Right atrium auricular region (tissue), 2 donors: ENCODE results near the gene TTC21A. TPM values are rescaled to one million over a fixed set of nuclear protein-coding genes. Genes with fewer than 3 reads are reported as not detected.

Experiments used
- DNase-seq: peaks from one replicate; pipeline ENCODE4 v3.0.0-alpha.2; 2019; ENCODE audit warnings: low spot score
- H3K27ac ChIP-seq, 2 donors: fragments of 200-600 bp; sonication (generic); 1 replicate in 1 of 2; 2 replicates in 1 of 2; pipeline ENCODE4 v1.5.1; 2016 to 2019
- H3K27me3 ChIP-seq, 2 donors: fragments of 200-600 bp; sonication (generic); one replicate each; pipeline versions ENCODE4 v1.5.1 to v1.6.0; 2017 to 2019
- H3K36me3 ChIP-seq: fragments of 200-600 bp; sonication (generic); one replicate; pipeline ENCODE4 v1.5.1; 2016
- H3K4me1 ChIP-seq, 2 donors: fragments of 200-600 bp; sonication (generic); one replicate each; pipeline versions ENCODE4 v1.5.1 to v1.6.0; 2017 to 2019
- H3K4me3 ChIP-seq, 2 donors: fragments of 200-600 bp; sonication (generic); 1 replicate in 1 of 2; 2 replicates in 1 of 2; pipeline ENCODE4 v1.5.1; 2017 to 2019; ENCODE audit warnings: mild to moderate bottlenecking in 1 of 2, moderate library complexity in 1 of 2
- H3K9me3 ChIP-seq, 2 donors: fragments of 200-600 bp; sonication (generic); one replicate each; pipeline ENCODE4 v1.5.1; 2019
- total RNA-seq, 2 donors: library from RNA; depleted of rRNA; stranded (reverse); fragments of >200 nt; gene quantifications; one replicate each; pipeline ENCODE4 v1.1.0, GENCODE V29; 2016
- TF ChIP-seq, protein P1 (sequence below), 2 donors: fragments of 200-600 bp; sonication (generic); IDR thresholded peaks; one replicate each; pipeline ENCODE4 v1.5.1; 2019; ENCODE audit warnings: antibody characterized with exemption in 2 of 2

Gene TTC21A
- total RNA-seq, 2 donors from 2014 or later, result 0.85 to 1.8 TPM

- H3K9me3 ChIP-seq, result no peaks in the 10 kb centered on the region
- H3K4me1 ChIP-seq, result peaks cover 0 to 48% of the 10 kb centered on the region in 2 donors
- H3K27ac ChIP-seq, result peak overlapping the region; percentile 92 to 95
- H3K27me3 ChIP-seq, result no peaks in the 10 kb centered on the region
- DNase-seq, result no peak
- TF ChIP-seq, protein P1, sequence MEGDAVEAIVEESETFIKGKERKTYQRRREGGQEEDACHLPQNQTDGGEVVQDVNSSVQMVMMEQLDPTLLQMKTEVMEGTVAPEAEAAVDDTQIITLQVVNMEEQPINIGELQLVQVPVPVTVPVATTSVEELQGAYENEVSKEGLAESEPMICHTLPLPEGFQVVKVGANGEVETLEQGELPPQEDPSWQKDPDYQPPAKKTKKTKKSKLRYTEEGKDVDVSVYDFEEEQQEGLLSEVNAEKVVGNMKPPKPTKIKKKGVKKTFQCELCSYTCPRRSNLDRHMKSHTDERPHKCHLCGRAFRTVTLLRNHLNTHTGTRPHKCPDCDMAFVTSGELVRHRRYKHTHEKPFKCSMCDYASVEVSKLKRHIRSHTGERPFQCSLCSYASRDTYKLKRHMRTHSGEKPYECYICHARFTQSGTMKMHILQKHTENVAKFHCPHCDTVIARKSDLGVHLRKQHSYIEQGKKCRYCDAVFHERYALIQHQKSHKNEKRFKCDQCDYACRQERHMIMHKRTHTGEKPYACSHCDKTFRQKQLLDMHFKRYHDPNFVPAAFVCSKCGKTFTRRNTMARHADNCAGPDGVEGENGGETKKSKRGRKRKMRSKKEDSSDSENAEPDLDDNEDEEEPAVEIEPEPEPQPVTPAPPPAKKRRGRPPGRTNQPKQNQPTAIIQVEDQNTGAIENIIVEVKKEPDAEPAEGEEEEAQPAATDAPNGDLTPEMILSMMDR (IDR thresholded peaks at IDR 0.05), result no peak
- H3K36me3 ChIP-seq, result no peaks in the 10 kb centered on the region
- peak overlapping the region; percentile 84 to 95 for H3K4me3 ChIP-seq
Observed at GRCh38 chr3:39108200-39108710, 775 bp downstream of the TTC21A start.

GRCh38 chr3:39109086-39109485, 1.6 kb downstream of the TTC21A start:
- Histone ChIP-seq H3K27ac (no peak overlapping the region), H3K36me3 (no peaks in the 10 kb centered on the region), H3K27me3 (no peaks in the 10 kb centered on the region), H3K4me1 (peaks cover 0 to 40% of the 10 kb centered on the region in 2 donors), H3K9me3 (no peaks in the 10 kb centered on the region), H3K4me3 (no peak overlapping the region)
- no peak for DNase-seq
- TF ChIP-seq, protein P1 (IDR thresholded peaks at IDR 0.05), result no peak

DNA sequence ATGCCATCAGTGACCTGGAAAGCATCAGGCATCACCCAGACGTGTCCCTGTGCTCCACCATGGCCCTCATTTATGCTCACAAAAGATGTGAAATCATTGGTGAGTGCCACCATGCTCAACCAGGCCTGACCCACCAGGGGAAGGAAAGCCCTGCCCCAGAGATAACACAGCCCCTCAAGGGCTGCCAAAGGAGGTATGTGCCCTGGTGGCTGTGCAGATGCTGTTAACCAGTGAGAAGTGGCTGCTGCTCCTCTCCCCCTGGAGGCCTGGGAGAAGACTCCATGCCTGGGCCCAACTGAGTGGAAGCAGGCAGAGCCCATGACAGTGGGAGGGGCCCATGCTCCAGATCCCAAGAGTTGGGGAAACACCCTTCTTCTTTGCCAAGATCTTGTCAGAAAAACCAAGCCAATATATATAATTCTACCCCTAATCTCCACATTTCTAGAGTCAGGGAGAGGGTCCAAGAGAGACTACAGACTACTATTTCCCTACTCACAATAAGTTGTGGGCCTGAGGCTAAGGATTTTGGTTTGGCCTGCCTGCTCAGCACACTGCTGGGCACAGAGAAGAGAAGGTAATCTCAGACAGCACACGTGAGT, 2.7 kb downstream of the TTC21A start:
- Histone ChIP-seq H3K36me3 (no peaks in the 10 kb centered on the region), H3K27me3 (no peaks in the 10 kb centered on the region), H3K4me1 (peaks cover 0 to 29% of the 10 kb centered on the region in 2 donors), H3K9me3 (no peaks in the 10 kb centered on the region), H3K27ac (no peak overlapping the region), H3K4me3 (no peak overlapping the region)
- TF ChIP-seq, protein P1 (IDR thresholded peaks at IDR 0.05), result no peak
- DNase-seq, result no peak

- TF ChIP-seq, protein P1 (IDR thresholded peaks at IDR 0.05), result no peak
- H3K9me3 ChIP-seq, result no peaks in the 10 kb centered on the region
- no peaks in the 10 kb centered on the region for H3K27me3 ChIP-seq
- H3K36me3 ChIP-seq, result no peaks in the 10 kb centered on the region
- H3K4me3 ChIP-seq, result no peak overlapping the region
- no peak overlapping the region for H3K27ac ChIP-seq
- no peak for DNase-seq
- peaks cover 0 to 14% of the 10 kb centered on the region in 2 donors for H3K4me1 ChIP-seq
Observed at GRCh38 chr3:39112113-39112512, 4.6 kb downstream of the TTC21A start.

DNA sequence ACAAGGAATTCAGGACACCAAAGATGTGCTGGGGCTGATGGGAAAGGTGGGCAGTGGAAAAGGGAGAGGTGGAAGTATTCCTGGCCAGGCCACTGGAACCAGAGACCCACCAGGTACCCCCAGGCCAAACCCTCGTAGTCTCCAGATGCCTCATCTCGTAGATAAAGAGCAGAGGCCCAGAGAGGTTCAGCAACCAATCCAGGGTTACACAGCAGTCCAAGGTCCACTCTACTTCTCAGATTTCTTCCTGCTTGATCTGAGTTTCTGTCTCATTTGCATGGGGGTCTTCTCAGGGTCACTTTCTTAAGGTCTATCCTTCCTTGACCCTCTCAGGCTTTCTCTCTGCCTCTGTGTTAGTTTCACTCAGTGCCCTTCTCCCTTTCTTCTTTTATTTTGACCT, 5.1 kb downstream of the TTC21A start:
- H3K27ac ChIP-seq, result no peak overlapping the region
- H3K4me3 ChIP-seq, result no peak overlapping the region
- H3K9me3 ChIP-seq, result no peaks in the 10 kb centered on the region
- DNase-seq, result no peak
- H3K4me1 ChIP-seq, result peaks cover 0 to 14% of the 10 kb centered on the region in 2 donors
- no peaks in the 10 kb centered on the region for H3K36me3 ChIP-seq
- TF ChIP-seq, protein P1 (IDR thresholded peaks at IDR 0.05), result no peak
- H3K27me3 ChIP-seq, result no peaks in the 10 kb centered on the region

DNA sequence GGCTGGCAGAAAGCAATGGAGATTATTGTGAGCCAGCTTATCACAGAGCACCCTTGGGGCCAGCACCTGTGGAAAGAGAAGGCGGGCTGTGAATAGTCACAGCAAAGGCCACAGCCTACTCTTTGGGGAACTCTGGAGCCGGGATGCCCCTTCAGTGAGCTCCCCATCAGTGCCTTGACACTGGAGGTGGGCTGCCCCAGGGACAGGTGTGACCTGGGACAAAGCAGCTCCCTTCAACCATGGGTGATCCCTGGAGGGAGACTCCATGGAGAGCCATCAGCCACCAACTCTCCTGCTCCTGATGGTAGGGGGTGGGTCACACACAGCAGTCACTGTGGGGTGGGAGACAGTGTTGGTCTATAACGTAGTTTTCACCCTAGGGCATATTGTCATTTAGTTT, 5.8 kb downstream of the TTC21A start:
- Histone ChIP-seq H3K27me3 (no peaks in the 10 kb centered on the region), H3K9me3 (no peaks in the 10 kb centered on the region), H3K4me3 (no peak overlapping the region), H3K4me1 (peaks cover 0 to 9% of the 10 kb centered on the region in 2 donors), H3K36me3 (no peaks in the 10 kb centered on the region), H3K27ac (no peak overlapping the region)
- DNase-seq, result no peak
- TF ChIP-seq, protein P1 (IDR thresholded peaks at IDR 0.05), result no peak
